Lung (tissue), 12 donors: ENCODE results near the gene BMP8B. TPM values are rescaled to one million over a fixed set of nuclear protein-coding genes. Genes with fewer than 3 reads are reported as not detected.

Experiments
- ATAC-seq: fragments of 200-7000 bp; cut with Tn5 transposase; one replicate; pipeline ENCODE4 v1.9.1; 2020; ENCODE audit warnings: moderate number of reproducible peaks; ENCODE audit not compliant: insufficient read depth, low FRiP score
- DNase-seq, 3 donors: peaks; one replicate each; pipeline ENCODE4 v3.0.0-alpha.2; 2013 to 2017
- H3K27ac ChIP-seq, 2 donors: one replicate each; pipeline ENCODE4 v1.5.1; 2013; ENCODE audit warnings: mild to moderate bottlenecking in 2 of 2, moderate library complexity in 2 of 2, control low read depth in 1 of 2, inconsistent platforms in 1 of 2, low read depth in 1 of 2, low read length in 1 of 2
- H3K27me3 ChIP-seq, 3 donors: one replicate each; pipeline ENCODE4 v1.5.1; 2013; ENCODE audit warnings: low read length in 2 of 3; ENCODE audit not compliant: control insufficient read depth in 3 of 3, insufficient read depth in 3 of 3
- H3K36me3 ChIP-seq, 4 donors: one replicate each; pipeline ENCODE4 v1.5.1; 2013; ENCODE audit warnings: low read length in 4 of 4, mild to moderate bottlenecking in 1 of 4, moderate library complexity in 1 of 4; ENCODE audit not compliant: control insufficient read depth in 4 of 4, insufficient read depth in 4 of 4
- H3K4me1 ChIP-seq, 5 donors: one replicate each; pipeline ENCODE4 v1.5.1; 2013; ENCODE audit warnings: low read length in 5 of 5, mild to moderate bottlenecking in 2 of 5, moderate library complexity in 1 of 5; ENCODE audit not compliant: control insufficient read depth in 5 of 5, insufficient read depth in 5 of 5
- H3K4me3 ChIP-seq: one replicate; pipeline ENCODE4 v1.5.1; 2013; ENCODE audit warnings: mild to moderate bottlenecking, control low read depth, moderate library complexity
- H3K9ac ChIP-seq, 2 donors: one replicate each; pipeline ENCODE4 v1.5.1; 2013; ENCODE audit warnings: low read length in 2 of 2, control low read depth in 1 of 2; ENCODE audit not compliant: insufficient read depth in 1 of 2
- H3K9me3 ChIP-seq, 4 donors: one replicate each; pipeline ENCODE4 v1.5.1; 2013; ENCODE audit warnings: low read length in 3 of 4, mild to moderate bottlenecking in 1 of 4, moderate library complexity in 1 of 4; ENCODE audit not compliant: control insufficient read depth in 4 of 4, insufficient read depth in 3 of 4
- WGBS, 2 donors: extraction: QIAGEN DNeasy Blood & Tissue Kit; methylation state at CpG; one replicate each; pipeline ENCODE4 v1.1.7; 2013; 5-methylcytosine and 5-hydroxymethylcytosine counted together
- polyA plus RNA-seq, 2 donors: library from polyadenylated mRNA; stranded (reverse); fragments of 200-250 nt; gene quantifications; one replicate each; pipeline ENCODE4 v1.2.1, GENCODE V29; 2013
- total RNA-seq, 2 donors: library from RNA; depleted of rRNA in 1 of 2; stranded (reverse); fragments of >200 nt in 1 of 2; gene quantifications; one replicate each; pipeline ENCODE4 v1.2.1, GENCODE V29; 2014 to 2021
- TF ChIP-seq, protein P1 (sequence below): IDR thresholded peaks from 2 replicates; pipeline ENCODE4 v1.5.1; 2012; ENCODE audit warnings: mild to moderate bottlenecking; ENCODE audit errors: control extremely low read depth, extremely low read depth
- donor health status: control.
- donor health status: control.
- donor health status: Bipolar disorder and iron deficiency.
- donor health status: healthy.
- donor health status: DM: yes; HTN: yes; CAD: no.

BMP8B gene
- total and polyA plus RNA-seq, 4 donors = 0.63 to 4.9 (median 0.90) TPM

GRCh38 chr1:39805385-39805784 lies 16.7 kb upstream of the BMP8B start:
- no peaks in the 10 kb centered on the region for H3K27me3 ChIP-seq
- no peak overlapping the region for H3K9ac ChIP-seq
- ATAC-seq = no peak
- TF ChIP-seq, protein P1, sequence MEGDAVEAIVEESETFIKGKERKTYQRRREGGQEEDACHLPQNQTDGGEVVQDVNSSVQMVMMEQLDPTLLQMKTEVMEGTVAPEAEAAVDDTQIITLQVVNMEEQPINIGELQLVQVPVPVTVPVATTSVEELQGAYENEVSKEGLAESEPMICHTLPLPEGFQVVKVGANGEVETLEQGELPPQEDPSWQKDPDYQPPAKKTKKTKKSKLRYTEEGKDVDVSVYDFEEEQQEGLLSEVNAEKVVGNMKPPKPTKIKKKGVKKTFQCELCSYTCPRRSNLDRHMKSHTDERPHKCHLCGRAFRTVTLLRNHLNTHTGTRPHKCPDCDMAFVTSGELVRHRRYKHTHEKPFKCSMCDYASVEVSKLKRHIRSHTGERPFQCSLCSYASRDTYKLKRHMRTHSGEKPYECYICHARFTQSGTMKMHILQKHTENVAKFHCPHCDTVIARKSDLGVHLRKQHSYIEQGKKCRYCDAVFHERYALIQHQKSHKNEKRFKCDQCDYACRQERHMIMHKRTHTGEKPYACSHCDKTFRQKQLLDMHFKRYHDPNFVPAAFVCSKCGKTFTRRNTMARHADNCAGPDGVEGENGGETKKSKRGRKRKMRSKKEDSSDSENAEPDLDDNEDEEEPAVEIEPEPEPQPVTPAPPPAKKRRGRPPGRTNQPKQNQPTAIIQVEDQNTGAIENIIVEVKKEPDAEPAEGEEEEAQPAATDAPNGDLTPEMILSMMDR = no peak
- H3K9me3 ChIP-seq = peaks cover 0 to 2% (median 0%) of the 10 kb centered on the region in 4 donors
- H3K4me1 ChIP-seq = no peaks in the 10 kb centered on the region
- no peak overlapping the region for H3K27ac ChIP-seq
- no peak overlapping the region for H3K4me3 ChIP-seq
- WGBS, 2 donors = 89 to 91% methylated on average over 2 of the region's 2 CpGs
- H3K36me3 ChIP-seq = no peaks in the 10 kb centered on the region
- no peak for DNase-seq

- Histone ChIP-seq H3K9me3 (peaks cover 0 to 2% (median 0%) of the 10 kb centered on the region in 4 donors), H3K27me3 (no peaks in the 10 kb centered on the region), H3K4me1 (peaks cover 0 to 3% (median 0%) of the 10 kb centered on the region in 5 donors), H3K36me3 (no peaks in the 10 kb centered on the region), H3K27ac (no peak overlapping the region), H3K9ac (no peak overlapping the region), H3K4me3 (no peak overlapping the region)
- TF ChIP-seq, protein P1 = no peak
- no peak for ATAC-seq
- WGBS, 2 donors = 72 to 73% methylated on average over 14 of the region's 14 CpGs
- no peak for DNase-seq
Observed at GRCh38 chr1:39802496-39803260, 14.0 kb upstream of the BMP8B start.

DNA sequence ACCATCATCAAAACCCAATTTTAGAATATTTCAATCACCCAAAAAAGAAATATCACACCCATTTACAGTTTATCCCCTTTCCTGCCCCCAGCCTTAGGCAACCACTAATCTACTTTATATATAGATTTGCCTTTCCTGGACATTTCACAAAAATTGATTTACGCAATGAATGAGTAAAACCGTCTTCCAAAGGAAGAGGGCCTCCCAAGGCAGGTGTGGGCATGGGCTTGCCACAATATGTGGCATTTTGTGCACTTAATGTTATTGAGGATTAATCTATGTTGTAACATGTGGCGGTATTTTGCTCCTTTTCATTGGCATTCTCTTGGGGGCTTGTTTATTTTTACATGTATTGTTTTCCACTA lies 11.8 kb upstream of the BMP8B start:
- Histone ChIP-seq H3K9ac (no peak overlapping the region), H3K27me3 (no peaks in the 10 kb centered on the region), H3K9me3 (no peaks in the 10 kb centered on the region), H3K4me3 (no peak overlapping the region), H3K27ac (no peak overlapping the region), H3K4me1 (peaks cover 0 to 3% (median 0%) of the 10 kb centered on the region in 5 donors), H3K36me3 (no peaks in the 10 kb centered on the region)
- 37 to 65% methylated on average over 3 of the region's 3 CpGs for WGBS, 2 donors
- TF ChIP-seq, protein P1 = no peak
- DNase-seq (no peak), ATAC-seq (no peak)
